Prostate gland (tissue), 2 donors: ENCODE results near the gene RSPH1. TPM values are rescaled to one million over a fixed set of nuclear protein-coding genes. Genes with fewer than 3 reads are reported as not detected.
A peak's percentile ranks its signal among the peaks of the same experiment; 100 is the strongest.

Experiments used
- DNase-seq: peaks from one replicate; pipeline ENCODE4 v3.0.0-alpha.2; 2019; ENCODE audit warnings: low spot score
- H3K27ac ChIP-seq, 2 donors: fragments of 200-600 bp; sonication (generic); 2 replicates each; pipeline ENCODE4 v1.5.1; 2017 to 2019
- H3K27me3 ChIP-seq: fragments of 200-600 bp; sonication (generic); replicated peaks from 2 replicates; pipeline ENCODE4 v1.5.1; 2019; ENCODE audit not compliant: insufficient read depth
- H3K36me3 ChIP-seq, 2 donors: fragments of 200-600 bp; sonication (generic); 1 replicate in 1 of 2; 2 replicates in 1 of 2; pipeline versions ENCODE4 v1.5.1 to v1.8.1; 2017 to 2019
- H3K4me1 ChIP-seq: fragments of 200-600 bp; sonication (generic); replicated peaks from 2 replicates; pipeline ENCODE4 v1.5.1; 2019
- H3K4me3 ChIP-seq, 2 donors: fragments of 200-600 bp; sonication (generic); 2 replicates each; pipeline ENCODE4 v1.5.1; 2017 to 2019
- H3K9me3 ChIP-seq: fragments of 200-600 bp; sonication (generic); 2 replicates; pipeline ENCODE4 v1.5.1; 2017
- POLR2A ChIP-seq: fragments of 450-650 bp; IDR thresholded peaks from one replicate; pipeline ENCODE4 v1.6.1; 2016; ENCODE audit warnings: antibody characterized with exemption, mild to moderate bottlenecking
- POLR2AphosphoS5 ChIP-seq: sonication (generic); formaldehyde crosslinking; IDR thresholded peaks from one replicate; pipeline ENCODE4 v1.6.1; 2017; ENCODE audit warnings: antibody characterized with exemption
- WGBS: methylation state at CpG from one replicate; pipeline ENCODE4 v1.1.5; 2018; 5-methylcytosine and 5-hydroxymethylcytosine counted together
- intact Hi-C: fragments of 100-400 bp; cut with DNase I; formaldehyde crosslinking; loops from one replicate; pipeline ENCODE4 v1.14.2; 2022
- total RNA-seq, 2 donors: library from RNA; depleted of rRNA; stranded (reverse); fragments of >200 nt; gene quantifications; one replicate each; pipeline ENCODE4 v1.1.0, GENCODE V29; 2016
- TF ChIP-seq, protein P1 (sequence below), 4 experiments: fragments of 200-600 bp in 2 of 4; fragments of 450-650 bp in 2 of 4; sonication (generic) in 2 of 4; IDR thresholded peaks; 1 replicate in 3 of 4; 2 replicates in 1 of 4; pipeline ENCODE4 v1.5.1; 2016 to 2019; ENCODE audit warnings: antibody characterized with exemption in 4 of 4, mild to moderate bottlenecking in 2 of 4, moderate library complexity in 2 of 4

Gene RSPH1
- total RNA-seq, 2 donors from 2014 or later = 1.6 to 2.6 TPM

GRCh38 chr21:42515708-42516502 lies 19.9 kb upstream of the RSPH1 start:
- Histone ChIP-seq H3K4me3 (peak overlapping the region in 1 of 2 donors; percentile 68), H3K36me3 (no peaks in the 10 kb centered on the region), H3K27ac (peak overlapping the region; percentile 95 to 96), H3K27me3 (no peaks in the 10 kb centered on the region), H3K9me3 (no peaks in the 10 kb centered on the region), H3K4me1 (peaks cover 3% of the 10 kb centered on the region)
- intact Hi-C loops = no loop called here
- TF ChIP-seq POLR2A (no peak), POLR2AphosphoS5 (peak; percentile 82)
- TF ChIP-seq, protein P1, sequence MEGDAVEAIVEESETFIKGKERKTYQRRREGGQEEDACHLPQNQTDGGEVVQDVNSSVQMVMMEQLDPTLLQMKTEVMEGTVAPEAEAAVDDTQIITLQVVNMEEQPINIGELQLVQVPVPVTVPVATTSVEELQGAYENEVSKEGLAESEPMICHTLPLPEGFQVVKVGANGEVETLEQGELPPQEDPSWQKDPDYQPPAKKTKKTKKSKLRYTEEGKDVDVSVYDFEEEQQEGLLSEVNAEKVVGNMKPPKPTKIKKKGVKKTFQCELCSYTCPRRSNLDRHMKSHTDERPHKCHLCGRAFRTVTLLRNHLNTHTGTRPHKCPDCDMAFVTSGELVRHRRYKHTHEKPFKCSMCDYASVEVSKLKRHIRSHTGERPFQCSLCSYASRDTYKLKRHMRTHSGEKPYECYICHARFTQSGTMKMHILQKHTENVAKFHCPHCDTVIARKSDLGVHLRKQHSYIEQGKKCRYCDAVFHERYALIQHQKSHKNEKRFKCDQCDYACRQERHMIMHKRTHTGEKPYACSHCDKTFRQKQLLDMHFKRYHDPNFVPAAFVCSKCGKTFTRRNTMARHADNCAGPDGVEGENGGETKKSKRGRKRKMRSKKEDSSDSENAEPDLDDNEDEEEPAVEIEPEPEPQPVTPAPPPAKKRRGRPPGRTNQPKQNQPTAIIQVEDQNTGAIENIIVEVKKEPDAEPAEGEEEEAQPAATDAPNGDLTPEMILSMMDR (IDR thresholded peaks at IDR 0.05) = no peak
- WGBS = 60% methylated on average over 12 of the region's 12 CpGs
- peak; percentile 79 for DNase-seq

GRCh38 chr21:42514883-42515228 lies 18.8 kb upstream of the RSPH1 start:
- 29% methylated on average over 5 of the region's 5 CpGs for WGBS
- intact Hi-C loops = no loop called here
- Histone ChIP-seq H3K36me3 (no peaks in the 10 kb centered on the region), H3K27ac (peak overlapping the region; percentile 95 to 96), H3K9me3 (no peaks in the 10 kb centered on the region), H3K4me1 (peaks cover 3% of the 10 kb centered on the region), H3K27me3 (no peaks in the 10 kb centered on the region), H3K4me3 (peak overlapping the region; percentile 68 to 74)
- TF ChIP-seq, protein P1 (IDR thresholded peaks at IDR 0.05) = no peak
- TF ChIP-seq POLR2AphosphoS5 (no peak), POLR2A (no peak)
- DNase-seq = no peak

GRCh38 chr21:42513985-42514882 lies 18.2 kb upstream of the RSPH1 start:
- Histone ChIP-seq H3K9me3 (no peaks in the 10 kb centered on the region), H3K27me3 (no peaks in the 10 kb centered on the region), H3K4me3 (peak overlapping the region; percentile 68 to 74), H3K27ac (peak overlapping the region; percentile 95 to 96), H3K4me1 (peaks cover 3% of the 10 kb centered on the region), H3K36me3 (no peaks in the 10 kb centered on the region)
- no peak for DNase-seq
- WGBS = under 1% methylated on average over 56 of the region's 77 CpGs
- intact Hi-C loops = no loop called here
- TF ChIP-seq, protein P1 (IDR thresholded peaks at IDR 0.05) = peak in 2 of 4 experiments; percentile 4 to 32
- TF ChIP-seq POLR2A = no peak
- TF ChIP-seq POLR2AphosphoS5 = peak; percentile 18

DNA sequence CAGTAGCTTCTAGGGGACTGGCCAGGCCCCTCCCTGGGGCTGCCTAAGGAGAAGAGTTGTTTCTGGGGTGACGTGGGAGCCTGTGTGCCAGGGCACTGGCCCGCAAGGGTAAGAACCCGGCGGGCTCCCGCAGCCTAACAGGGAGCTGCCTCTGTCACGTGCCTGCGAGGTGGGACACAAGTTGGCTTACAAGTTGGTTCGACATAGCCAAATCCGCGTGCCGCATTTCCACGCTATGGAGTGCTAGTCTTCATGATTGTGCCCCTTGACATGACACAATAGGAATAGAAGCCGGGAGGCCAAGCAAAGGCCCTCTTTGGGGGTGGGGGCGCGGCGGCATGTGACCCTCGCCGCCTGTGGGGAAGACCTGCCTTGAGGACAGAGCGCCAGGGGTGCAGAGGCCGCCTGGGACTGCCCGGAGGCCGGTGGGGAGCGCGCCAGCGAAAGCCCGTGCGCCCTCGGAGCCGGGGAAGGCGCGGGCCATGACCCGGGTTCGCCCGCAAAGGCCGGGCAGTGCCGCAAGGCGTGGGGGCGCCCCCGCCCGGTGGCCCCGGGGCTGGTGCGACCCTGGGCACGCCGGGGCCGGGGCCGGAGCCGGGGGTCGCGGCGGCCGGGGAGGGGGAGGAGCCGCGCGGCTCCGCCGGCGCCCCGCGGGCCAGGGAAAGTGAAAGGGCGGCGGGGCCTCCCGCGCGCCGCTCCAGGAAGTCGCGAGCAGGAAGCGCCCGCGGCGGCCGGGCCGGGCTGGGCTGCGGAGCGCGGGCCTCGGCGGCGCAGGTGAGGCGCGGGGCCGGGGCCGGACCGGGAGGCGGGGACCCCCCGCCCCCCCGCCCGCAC lies 17.3 kb upstream of the RSPH1 start, which contains the start of gene SLC37A1:
Gene SLC37A1, plus strand, starts transcription at position 702 of the 834 bp plus-strand sequence. CDS start 4,603 bp downstream, outside the sequence.
- intact Hi-C loops = no loop called here
- TF ChIP-seq POLR2A = no peak
- TF ChIP-seq, protein P1 (IDR thresholded peaks at IDR 0.05) = peak in 2 of 4 experiments; percentile 15 to 16
- peak; percentile 9 for TF ChIP-seq POLR2AphosphoS5
- peaks cover 3% of the 10 kb centered on the region for H3K4me1 ChIP-seq
- H3K9me3 ChIP-seq = no peaks in the 10 kb centered on the region
- H3K4me3 ChIP-seq = peak within 1 kb of the TSS; percentile 68 to 74
- peak within 1 kb of the TSS; percentile 95 to 96 for H3K27ac ChIP-seq
- no peaks in the 10 kb centered on the region for H3K27me3 ChIP-seq
- no peak for DNase-seq
- H3K36me3 ChIP-seq = no peaks in the 10 kb centered on the region
- 26% methylated on average over 49 of the region's 88 CpGs for WGBS
